Measurements from ENCODE around the gene TUBD1. TPM values are rescaled to one million over a fixed set of nuclear protein-coding genes. Genes with fewer than 3 reads are reported as not detected.

TUBD1 gene
- total and polyA plus RNA-seq, 2 of the 13 experiments (the other 11 are each of a cell fraction or from before 2014, with no cell fraction given) = 18.2 to 25.9 TPM

- Histone ChIP-seq H3K4me3 (replicated peaks in 1 of 3; ENCODE audit: insufficient read depth in 1 of 3, low read depth in 2 of 3, low read length in 3 of 3) (no peak overlapping the region), H3K27ac (ENCODE audit: extremely low read length, insufficient read depth, low read length) (no peak overlapping the region), H3K4me1 (ENCODE audit: insufficient read depth, low read length) (peaks cover 10% of the 10 kb centered on the region), H2AFZ (ENCODE audit: low read length) (no peak overlapping the region), H3K36me3 (replicated peaks in 1 of 2; ENCODE audit: control insufficient read depth in 1 of 2, insufficient read depth in 2 of 2, low read length in 2 of 2) (peaks cover 7 to 29% of the 10 kb centered on the region in 2 experiments), H3K4me2 (ENCODE audit: low read depth, low read length) (no peak overlapping the region), H3K9me3 (ENCODE audit: low read length) (no peaks in the 10 kb centered on the region), H3K27me3 (ENCODE audit: control insufficient read depth in 1 of 2, insufficient read depth in 2 of 2, low read length in 2 of 2) (no peaks in the 10 kb centered on the region; a peak in 1 of 5 replicates), H3K9ac (ENCODE audit: insufficient read depth, low read depth, low read length) (no peak overlapping the region), H3K79me2 (ENCODE audit: insufficient read depth, low read length) (no peaks in the 10 kb centered on the region), H4K20me1 (ENCODE audit: insufficient read depth, low read length) (no peaks in the 10 kb centered on the region)
- 100% methylated on average over 1 of the region's 1 CpG for WGBS (ENCODE audit: low lambda C conversion rate)
- intact Hi-C loops (cut with micrococcal nuclease; ENCODE audit: unreplicated experiment) = no loop called here
- ChIA-PET POLR2A (interaction anchor here (1.1 to 1.6 kb wide), 2 partner anchors 14 to 26 kb away, joined by 3 to 4 read pairs; no protein-coding TSS in a partner anchor), CTCF (ENCODE audit: low intra/inter-chr PET ratio, low total read pairs) (no interaction called here)
- FAIRE-seq (no peak), DNase-seq (ENCODE audit: low spot score) (no peak), ATAC-seq (no peak)
- in situ Hi-C loops (cut with HindIII; ENCODE audit: extremely low pct_ligation_motif_present, low pct_unique_long_range_greater_than_20kb) = no loop called here
- BruUV-seq (replicated peaks) = no TSS peak
- TF ChIP-seq RFXANK (CRISPR knock-in tag; IDR thresholded peaks at IDR 0.05) = no peak
- no peak for TF ChIP-seq FOXP4 (CRISPR knock-in tag; IDR thresholded peaks at IDR 0.05)
- TF ChIP-seq REST (IDR thresholded peaks at IDR 0.05; ENCODE audit: borderline replicate concordance in 1 of 2, low read depth in 1 of 2, low read length in 2 of 2) = no peak
- no peak for TF ChIP-seq SMC3 (IDR thresholded peaks at IDR 0.05; ENCODE audit: low read length)
- no peak for TF ChIP-seq ESRRA (CRISPR knock-in tag; IDR thresholded peaks at IDR 0.05; ENCODE audit: low read depth)
- TF ChIP-seq PITX1 (CRISPR knock-in tag; IDR thresholded peaks at IDR 0.05) = no peak
- TF ChIP-seq FOXO1 (CRISPR knock-in tag; IDR thresholded peaks at IDR 0.05) = no peak
- TF ChIP-seq RERE (CRISPR knock-in tag; IDR thresholded peaks at IDR 0.05; ENCODE audit: low read depth) = no peak
- TF ChIP-seq ZKSCAN1 (IDR thresholded peaks at IDR 0.05; ENCODE audit: low read length) = no peak
- TF ChIP-seq DPF2 (CRISPR knock-in tag; IDR thresholded peaks at IDR 0.05; ENCODE audit: borderline replicate concordance, low read depth) = no peak
- TF ChIP-seq ZFP37 (CRISPR knock-in tag; IDR thresholded peaks at IDR 0.05; ENCODE audit: borderline replicate concordance) = no peak
- TF ChIP-seq NR2F6 (IDR thresholded peaks at IDR 0.05) = no peak
- TF ChIP-seq NR2F6 (CRISPR knock-in tag; IDR thresholded peaks at IDR 0.05) = no peak
- no peak for TF ChIP-seq ZNF251 (CRISPR knock-in tag; IDR thresholded peaks at IDR 0.05)
- no peak for TF ChIP-seq MED13 (CRISPR knock-in tag; IDR thresholded peaks at IDR 0.05)
These were observed 81.5 kb downstream of the TUBD1 start for GRCh38 chr17:59811209-59811608.
